ENCODE measurements around the gene CFAP65.
A peak's percentile ranks its signal among the peaks of the same experiment; 100 is the strongest.

Gene CFAP65

DNA sequence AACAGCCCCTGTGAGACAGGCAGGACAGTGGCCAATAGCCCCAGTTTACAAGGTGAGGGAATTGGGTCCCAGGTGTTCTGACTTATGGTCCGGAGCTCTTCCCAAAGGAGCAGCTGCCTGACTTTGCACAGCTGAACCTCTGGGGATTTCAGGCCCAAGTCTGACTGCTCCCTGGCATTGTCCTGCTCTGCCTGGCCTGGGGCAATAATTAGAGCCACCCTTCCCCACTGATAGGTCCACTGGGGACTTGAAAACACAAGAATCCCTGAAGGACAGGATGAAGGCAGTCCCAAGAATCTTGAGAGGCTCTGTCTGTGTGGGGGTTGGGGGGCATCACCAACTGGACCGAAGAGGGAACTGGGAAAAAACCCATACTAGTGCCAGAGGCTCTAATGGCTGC, 52.7 kb downstream of the CFAP65 start:
- no peak for DNase-seq

DNA sequence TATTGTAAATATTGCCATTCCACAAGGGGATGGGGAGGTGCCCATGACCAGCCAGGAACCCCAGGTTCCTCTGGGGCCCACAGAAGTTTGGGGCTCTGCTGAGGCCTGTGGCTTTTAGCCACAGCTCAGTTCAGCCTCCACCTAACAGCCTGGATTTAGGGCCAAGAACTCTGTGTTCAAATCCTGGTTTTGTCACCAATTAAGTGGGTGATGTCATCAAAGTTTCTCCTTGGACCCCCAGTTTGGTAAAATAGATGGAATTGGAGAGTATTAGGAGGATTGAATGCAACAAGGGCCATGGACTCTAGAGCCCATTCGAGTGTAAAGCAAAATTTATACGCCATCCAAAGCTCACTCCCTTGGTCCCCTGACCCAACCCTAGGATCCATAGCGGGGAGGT, 53.2 kb downstream of the CFAP65 start:
- DNase-seq = no peak

DNA sequence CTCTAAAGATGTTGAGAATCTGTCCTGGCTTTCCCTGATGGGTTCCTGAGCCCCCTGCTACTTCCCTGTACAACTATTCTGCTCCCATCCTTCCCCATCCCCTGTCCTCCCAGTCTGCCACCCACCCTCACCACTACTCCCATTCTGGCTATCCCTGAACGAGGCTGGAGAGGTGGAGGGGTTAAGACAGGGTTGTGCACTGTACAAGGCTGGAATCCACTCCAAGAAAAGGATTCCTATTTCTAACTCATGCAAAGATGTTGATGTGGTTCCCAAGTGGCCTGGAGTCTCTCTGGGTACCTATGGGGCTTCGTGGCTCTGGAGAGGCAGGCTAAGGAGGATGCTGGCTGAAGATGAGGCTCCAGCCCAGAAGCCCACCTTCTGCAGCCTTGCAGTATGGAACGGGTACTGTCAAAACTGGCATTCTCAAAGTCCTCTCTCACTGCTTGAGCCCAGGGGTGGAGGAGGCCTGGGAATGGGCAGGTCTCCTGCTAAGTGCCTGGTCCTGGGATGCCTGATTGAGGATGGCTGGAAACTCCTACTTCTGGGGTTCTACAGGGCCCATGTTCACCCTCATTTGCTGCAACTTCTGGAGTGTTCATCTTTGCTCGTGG, 55.1 kb downstream of the CFAP65 start:
- no peak for DNase-seq

DNA sequence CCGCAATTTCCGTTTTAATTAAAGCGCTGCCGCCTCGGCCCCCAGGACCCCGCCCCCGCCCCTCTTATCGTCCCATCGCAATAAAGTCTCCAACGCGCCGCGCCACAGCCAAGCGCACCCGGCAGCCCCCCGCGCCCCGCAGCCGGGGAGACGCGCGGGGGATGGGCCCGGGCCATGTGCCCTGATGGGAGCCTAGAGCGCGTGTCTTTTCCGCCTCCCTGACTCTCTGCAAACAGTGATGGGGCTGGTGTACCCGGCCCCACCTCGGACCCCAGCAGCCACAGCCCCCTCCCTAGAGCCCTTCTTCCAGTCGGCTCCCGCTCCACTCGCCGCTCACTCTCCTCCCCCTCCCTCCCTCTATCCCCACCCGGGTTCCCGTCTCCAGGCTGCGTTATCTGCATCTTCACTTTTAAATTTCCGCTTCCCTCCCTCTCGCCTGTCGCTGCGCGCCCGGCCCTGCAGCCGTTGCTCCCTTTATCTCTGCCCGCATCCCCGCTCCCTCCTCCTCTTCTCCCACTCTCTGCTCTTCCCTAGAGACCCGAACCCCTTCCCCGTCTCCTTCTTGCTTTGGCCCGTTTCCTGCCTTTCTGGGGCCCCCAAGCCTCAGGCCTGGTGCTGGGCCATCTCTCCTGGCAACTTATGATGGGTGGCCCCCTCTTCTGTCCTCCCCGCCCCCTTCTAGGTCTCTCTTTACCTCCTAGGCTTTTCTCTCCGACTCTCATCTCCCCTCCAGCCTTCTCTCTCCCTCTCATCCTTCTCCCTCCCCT, 55.8 kb downstream of the CFAP65 start:
- DNase-seq = no peak

DNA sequence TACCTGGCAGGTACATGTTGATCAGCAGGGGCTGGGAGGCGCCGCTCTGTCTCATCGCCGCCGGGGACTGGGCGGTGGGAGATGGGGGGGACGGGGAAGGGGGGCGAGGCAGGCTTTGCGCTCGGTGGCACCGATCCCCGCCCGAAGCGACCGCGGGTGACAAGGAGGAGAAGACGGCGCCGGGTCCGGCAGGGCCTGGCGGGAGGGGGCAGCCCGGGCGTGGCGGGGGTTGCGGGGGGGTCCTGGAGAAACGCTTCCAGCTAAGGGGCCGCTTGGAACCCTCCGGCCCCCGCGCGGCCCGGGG, 56.3 kb downstream of the CFAP65 start, which contains the start of gene FEV:
TSS of gene FEV (minus strand) at position 164 of the 304 bp plus-strand sequence. CDS start at position 55, 109 bp downstream.
- DNase-seq = no peak

DNA sequence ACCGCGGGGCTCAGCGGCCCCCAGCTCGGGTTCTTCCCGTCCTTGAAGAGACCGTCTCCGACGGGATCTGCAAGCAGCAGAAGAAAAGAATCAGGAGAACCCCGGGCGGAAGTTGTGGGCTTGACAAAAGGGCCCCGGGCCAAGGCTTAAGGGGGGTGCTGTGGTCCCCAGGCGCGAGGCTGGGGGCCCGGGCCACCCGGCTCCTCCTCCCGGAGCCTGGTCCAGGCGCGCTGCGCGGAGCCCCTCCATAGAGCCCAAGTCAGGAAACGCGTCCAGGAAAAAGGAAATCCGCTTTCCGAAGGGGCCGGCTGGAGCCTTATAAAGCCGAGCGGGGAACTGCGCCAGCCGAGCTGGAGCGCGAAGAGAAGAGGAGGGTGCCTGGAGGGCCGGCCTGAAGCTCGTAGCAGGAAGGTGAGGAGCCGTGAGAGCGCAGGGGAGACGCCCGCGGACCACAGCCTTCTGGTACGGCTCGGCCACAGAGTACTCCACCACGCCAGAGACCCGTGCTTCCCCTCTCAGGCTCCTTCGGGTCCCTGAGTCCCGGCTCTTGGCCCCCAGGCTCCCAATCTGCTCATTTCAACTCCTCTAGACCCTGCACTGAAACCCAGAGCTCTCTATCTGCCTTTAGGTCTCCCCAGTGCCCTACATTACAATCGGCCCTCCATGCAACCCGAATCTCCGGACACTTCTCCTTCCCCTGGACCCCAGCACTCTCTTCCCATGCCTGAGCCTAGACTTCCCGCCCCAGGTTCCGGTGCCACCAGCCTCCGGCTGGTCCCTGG, 56.9 kb downstream of the CFAP65 start:
- DNase-seq = no peak

DNA sequence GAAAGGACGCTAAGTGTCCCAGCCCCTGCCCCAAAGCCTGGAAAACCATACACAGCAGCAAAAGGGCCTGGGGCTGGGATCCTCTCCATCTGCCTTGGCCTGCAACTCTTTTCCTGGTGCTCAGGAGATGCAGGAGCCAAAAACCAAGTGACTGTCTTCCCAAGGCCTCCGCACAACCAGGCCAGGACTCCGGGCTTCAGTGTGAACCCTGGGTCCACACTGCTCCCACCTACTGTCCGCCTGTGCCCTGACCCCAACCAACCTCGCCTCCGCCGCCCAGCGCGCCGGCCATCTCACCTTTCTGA, 57.4 kb downstream of the CFAP65 start:
- DNase-seq = no peak

DNA sequence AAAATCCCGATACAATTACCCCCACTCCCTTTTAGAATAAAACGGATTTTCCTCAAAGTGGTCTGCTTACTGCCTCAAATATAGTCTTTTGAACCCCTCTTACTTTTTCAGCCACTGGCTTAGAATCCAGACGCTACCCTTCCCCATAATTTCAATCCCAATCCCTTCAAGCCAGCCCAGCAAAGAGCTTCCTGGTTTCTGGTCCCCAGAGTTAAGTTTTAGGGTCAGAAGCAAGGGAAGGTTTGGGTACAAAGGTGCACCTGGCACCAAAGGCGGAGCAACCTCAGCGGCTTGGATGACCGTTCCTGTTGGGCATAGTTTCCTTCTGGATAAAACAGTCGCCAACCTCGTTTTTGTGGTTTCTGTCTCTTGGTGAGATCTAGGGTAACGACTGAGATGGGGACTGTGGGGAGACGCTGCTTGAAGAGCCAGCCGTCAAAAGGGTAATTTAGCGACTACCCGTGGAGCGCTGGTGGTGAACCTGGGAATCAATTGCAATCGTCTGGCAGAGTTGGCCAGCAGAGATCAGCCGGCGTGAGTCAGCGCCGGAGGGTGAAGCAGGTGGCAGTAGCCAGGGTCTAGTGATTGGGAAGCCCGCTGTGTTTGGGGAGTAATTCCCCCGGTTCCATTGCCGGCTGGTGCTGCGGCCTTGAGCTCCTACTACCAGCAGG, 57.9 kb downstream of the CFAP65 start:
- no peak for DNase-seq

DNA sequence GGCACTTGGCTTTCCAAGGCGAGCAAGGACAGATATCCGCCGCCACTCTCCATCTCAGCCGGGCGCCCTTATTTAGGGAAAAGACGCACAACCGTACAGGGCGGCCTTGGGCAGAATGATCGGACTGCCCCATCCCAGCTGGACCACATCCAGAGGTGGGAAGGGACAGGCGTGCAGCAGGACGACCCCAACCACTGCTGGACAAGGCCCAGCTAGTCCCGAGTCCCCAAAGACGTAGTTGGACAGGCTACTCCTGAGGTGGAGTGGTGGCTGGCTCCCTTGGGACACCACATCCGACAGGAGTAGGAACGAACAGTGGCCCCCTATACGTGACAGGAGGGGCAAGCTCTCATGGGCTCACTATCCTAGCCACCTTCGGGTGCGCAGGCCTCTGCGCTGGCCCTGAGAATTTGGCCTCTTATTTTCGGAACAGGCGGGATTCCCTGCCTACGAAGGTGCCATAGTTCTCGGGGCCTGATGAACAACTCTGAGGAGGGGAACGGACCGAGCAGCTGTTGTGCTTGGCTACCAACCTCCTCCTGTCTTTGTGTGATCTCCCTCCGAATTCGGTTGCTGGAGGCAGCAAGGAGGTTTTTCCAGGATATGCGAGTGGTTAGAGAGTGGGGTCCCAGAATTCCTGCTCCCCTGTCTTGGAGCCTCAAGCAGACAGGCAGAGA, 58.6 kb downstream of the CFAP65 start:
- DNase-seq = no peak

DNA sequence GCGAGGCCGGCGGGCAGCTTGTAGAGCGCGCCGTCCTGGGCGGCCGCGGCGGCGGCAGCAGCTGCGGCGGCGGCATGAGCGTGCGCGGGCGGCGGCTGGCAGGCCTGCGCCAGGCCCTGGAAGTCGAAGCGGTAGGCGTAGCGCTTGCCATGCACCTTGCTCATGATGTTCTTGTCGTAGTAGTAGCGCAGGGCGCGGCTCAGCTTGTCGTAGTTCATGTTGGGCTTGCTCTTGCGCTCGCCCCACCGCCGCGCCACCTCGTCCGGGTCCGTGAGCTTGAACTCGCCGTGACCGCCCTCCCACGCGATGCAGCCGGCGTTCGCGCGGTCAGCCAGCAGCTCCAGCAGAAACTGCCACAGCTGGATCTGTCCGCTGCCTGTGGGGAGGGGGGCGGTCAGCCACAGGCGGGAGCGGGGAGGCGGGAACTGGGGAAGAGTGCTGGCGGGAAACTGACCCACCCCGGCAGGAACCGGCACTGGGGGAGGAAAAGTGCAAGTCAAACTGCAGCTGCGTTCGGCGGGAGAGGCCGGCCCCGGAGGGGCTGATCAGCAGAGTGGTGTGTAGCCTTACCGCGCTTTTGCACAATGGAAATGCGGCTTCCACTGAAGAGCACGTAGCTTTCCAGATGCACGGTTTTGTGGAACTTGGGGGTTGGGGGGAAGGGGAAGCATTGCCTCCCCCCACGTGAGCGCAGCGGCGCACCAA, 59.3 kb downstream of the CFAP65 start:
- peak; percentile 32 to 64 (median 53) for DNase-seq

DNA sequence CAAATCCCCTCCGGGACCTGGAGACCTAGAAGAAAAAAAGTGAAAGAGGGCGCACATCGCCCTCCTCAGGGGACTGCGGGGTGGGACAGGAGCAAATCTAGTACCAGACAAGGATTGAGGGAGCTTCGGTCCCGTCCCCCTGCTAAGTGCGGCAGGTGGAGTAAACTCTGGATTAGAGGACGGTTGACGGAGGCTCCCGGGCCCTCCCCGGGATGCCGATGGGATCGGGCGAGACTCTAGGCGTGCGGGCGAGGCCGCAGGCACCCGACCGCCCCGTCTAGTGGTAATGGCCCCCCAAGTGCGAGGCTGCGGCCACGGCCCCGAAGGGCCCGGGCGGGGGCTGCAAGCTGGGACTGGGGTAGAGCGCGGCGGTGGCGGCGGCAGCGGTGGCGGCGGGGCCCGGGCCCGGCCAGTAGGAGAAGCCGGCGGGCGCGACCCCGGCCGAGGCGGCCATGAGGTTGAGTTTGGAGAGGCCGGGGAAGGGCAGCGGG, 59.9 kb downstream of the CFAP65 start:
- DNase-seq = no peak

DNA sequence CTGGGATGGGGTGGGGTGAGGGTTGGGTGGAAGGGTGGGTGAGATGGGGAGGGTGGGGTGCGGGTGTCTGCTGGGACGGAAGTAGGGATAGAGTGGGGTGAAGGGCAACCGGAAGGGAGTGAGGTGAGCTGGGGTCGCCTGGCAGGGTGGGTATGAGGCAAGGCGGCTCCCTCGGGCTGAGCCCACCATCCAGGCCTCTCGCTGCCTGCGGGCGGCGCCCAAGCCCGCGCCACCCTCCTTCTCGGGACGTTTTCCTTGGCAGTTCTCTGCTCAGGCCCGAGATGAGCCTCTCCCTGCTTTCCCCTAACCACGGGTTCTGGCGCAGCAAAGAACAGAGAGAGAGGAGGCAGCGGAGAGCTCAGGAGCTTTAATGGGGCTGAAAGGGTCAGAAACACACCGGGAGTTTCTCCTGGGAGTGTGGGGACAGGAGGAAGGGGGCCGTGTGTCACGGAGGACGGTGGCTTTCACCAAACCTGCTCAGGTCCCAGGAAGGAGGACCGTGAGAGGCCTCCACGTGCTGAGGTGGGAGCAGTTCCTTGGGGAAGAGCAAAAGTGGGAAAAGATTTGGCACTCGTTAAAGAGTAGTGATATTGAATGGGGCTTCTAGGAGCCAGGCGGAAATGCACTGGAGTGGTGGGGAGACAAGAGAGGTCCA, 60.5 kb downstream of the CFAP65 start:
- no peak for DNase-seq

DNA sequence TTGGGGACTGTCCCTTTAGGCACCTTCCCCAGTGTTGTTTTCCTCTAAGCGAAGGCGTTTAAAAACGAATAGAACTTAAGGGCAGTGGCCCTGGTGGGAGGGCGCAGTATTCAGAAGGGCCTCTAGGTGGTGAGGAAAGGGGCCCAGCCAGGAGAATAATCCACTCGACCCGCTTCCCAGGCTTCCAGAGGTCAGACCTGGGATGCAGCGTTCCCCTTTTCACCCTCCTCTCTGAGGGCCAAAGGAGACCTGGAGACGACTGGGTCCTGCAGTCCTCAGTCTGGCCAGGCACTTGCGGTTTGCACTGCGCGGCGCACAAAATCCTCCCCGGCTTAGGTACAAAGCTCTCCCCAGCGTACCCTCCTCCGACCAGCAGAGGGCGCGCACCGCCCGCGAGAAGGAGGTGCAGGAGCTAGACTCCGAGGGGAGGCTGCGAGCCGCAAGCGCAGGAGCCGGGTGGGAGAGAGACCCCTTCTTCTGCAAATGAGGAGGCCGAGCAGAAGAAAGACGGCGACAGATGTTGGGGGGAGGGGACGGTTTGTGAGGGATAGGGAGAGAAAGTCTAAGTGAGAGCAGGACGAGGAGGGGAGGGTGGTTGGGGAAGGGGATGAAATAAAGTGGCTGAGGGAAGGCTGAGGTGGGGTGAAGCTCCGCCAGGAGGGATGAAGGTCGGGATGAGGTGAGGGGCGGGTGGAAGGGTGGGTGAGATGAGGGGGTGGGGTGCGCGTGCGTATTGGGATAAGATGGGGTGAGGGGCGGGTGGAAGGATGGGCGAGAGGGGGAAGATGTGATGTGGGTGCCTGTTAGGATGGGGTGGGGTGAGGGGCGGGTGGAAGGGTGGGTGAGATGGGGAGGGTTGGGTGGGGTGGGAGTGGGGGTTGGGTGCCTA, 61.2 kb downstream of the CFAP65 start:
- DNase-seq = peak; percentile 86 to 93 (median 91)

DNA sequence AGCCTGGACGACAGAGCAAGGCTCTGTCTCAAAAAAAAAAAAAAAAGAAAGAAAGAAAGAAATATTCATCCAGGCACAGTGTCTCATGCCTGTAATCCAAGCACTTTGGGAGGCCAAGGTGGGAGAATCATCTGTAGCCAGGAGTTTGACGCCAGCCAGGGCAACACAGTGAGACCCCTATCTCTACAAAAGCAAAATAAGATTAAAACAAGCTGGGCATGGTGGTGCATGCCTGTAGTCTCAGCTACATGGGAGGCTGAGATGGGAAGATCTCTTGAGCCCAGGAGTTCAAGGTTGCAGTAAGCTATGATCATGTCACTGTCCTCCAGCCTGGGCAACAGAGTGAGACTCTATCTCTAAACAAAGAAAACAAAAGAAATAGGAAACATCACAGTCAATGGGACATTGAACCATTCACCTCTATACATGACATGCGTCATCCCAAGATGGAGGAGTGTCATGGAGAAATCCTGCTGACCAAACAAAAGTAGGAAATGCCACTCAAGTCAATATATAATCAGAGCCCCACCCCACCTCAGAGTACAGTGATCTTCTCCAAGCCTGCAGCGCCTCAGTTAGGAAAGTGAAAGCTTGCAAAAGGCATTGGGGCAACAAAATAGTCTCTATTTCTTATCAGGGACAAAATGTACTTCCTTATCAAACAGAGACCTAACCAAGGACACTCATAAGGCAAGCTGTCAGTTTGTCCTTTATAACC, 66.1 kb downstream of the CFAP65 start:
- DNase-seq = no peak

DNA sequence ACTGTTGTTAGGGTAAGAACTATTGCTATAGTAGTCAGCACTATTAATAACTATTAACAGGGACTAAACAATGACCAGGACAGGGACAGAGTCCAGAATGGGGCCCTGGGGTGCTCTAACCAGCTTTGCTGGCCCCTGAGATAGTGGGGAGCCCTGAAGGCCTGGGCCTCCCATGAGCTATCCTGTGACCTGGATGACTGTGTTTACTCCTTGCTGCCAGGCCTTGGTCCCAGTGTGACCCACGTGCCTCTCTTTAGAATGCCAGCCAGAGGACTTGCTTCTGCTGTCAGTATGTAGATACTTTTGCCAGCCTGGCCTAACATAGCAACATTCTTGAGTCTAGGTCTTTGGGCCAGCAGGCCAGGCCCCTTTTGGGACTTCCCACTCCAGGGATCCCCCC, 70.4 kb downstream of the CFAP65 start:
- DNase-seq = no peak

DNA sequence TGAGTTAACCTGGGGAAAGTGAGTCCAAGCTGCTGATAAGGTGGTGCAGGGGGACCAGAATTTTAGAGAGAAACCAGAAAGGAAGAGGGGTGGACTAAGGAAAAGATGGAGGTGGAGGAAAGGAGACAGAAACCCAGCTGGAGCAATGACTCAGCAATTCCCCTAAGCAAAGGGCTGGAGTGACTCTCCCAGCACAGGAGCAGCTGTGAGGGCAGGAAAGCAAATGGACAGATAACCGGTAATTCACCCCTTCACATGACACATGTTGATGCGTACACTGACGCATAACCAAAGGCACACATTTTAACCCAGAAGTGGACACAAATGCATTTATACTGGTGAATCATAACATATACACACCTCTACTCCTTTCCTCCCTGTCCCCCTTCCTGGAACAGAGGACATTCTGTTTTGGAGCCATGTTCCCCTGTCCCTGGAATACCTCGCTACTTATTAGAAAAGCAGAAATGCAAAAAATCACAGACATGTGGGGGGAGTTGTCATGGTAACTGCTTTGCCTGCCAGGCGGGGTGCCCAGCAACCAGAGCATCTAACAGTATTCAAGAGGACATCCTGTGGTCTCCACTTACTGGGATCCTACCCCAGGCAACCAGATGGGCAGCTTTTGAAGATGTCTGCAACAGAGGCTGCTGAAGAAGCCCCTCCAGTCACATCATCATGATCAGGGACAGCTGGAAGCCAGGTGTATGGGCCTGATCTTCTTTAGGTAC, 77.1 kb downstream of the CFAP65 start:
- DNase-seq = peak in 1 of 3 donors; percentile 48

DNA sequence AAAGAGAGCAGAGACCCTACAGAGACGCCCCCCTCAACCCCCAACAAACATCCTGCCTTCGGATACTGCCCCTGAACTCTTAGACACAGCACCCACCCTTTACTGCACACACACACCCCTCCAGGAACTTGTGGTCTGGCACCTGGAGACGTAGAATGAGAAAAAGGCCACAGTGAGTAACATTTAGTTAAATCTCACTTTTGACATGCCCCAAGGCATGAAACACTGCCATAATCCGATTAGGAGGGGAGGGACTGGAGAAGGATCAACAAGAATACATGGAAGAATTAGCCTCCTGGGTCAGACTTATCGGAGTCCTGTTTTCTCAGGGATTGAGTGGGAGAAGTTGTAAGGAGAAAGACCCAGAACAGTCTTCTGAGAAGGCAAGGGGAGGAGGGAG, 77.7 kb downstream of the CFAP65 start:
- no peak for DNase-seq

DNA sequence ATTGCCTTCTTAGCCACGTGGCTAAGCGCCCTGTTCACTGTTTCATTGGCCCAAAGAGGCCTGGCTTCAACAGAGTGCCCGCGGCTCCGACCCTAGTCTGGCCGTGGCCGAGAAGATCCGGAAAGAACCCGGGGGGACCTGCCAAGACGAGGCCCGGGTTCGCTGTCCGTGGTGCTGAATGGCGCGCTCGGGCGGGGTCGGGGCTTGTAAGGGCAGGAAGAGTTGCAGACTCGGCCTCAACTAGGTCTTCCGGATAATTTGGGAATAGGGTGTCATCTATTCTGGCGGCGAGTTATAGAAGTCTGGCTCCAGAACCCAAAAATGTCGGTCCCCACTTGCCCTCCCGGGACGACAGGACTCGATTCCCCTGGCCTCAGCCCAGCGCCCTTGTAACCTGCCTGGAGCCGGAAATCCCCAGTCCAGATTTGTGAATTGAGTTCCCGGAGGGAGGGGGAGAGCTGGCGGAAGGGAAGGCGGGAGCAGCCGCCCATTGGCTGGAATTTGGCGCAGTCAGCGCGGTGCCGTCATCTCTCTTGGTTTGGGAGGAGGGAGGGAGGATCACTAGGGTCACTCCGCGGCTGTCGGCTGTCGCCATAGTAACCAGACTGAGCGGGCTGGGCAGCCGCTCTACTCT, 78.3 kb downstream of the CFAP65 start:
- peak; percentile 30 to 66 (median 49) for DNase-seq

All from suppressor macrophage treated with lipopolysaccharide for 1 hour (primary cell).